Measurements from ENCODE around the gene NODAL.

The NODAL gene

GRCh38 chr10:70461397-70462348 is 20.2 kb upstream of the NODAL start:
- H3K4me3 ChIP-seq (ENCODE audit: low read depth, low read length) = no peak overlapping the region
- TF ChIP-seq CTCF (IDR thresholded peaks at IDR 0.05; ENCODE audit: borderline replicate concordance, insufficient read depth, low read depth, low read length) = peak; percentile 92

- no peak for TF ChIP-seq CTCF (IDR thresholded peaks at IDR 0.05; ENCODE audit: borderline replicate concordance, insufficient read depth, low read depth, low read length)
- H3K4me3 ChIP-seq (ENCODE audit: low read depth, low read length) = no peak overlapping the region
These were observed 18.5 kb upstream of the NODAL start for GRCh38 chr10:70459774-70460490.

GRCh38 chr10:70459061-70459773 is 17.7 kb upstream of the NODAL start:
- no peak for TF ChIP-seq CTCF (IDR thresholded peaks at IDR 0.05; ENCODE audit: borderline replicate concordance, insufficient read depth, low read depth, low read length)
- no peak overlapping the region for H3K4me3 ChIP-seq (ENCODE audit: low read depth, low read length)

- TF ChIP-seq CTCF (IDR thresholded peaks at IDR 0.05; ENCODE audit: borderline replicate concordance, insufficient read depth, low read depth, low read length) = no peak
- no peak overlapping the region for H3K4me3 ChIP-seq (ENCODE audit: low read depth, low read length)
These were observed 17.0 kb upstream of the NODAL start for GRCh38 chr10:70458329-70459060.

DNA sequence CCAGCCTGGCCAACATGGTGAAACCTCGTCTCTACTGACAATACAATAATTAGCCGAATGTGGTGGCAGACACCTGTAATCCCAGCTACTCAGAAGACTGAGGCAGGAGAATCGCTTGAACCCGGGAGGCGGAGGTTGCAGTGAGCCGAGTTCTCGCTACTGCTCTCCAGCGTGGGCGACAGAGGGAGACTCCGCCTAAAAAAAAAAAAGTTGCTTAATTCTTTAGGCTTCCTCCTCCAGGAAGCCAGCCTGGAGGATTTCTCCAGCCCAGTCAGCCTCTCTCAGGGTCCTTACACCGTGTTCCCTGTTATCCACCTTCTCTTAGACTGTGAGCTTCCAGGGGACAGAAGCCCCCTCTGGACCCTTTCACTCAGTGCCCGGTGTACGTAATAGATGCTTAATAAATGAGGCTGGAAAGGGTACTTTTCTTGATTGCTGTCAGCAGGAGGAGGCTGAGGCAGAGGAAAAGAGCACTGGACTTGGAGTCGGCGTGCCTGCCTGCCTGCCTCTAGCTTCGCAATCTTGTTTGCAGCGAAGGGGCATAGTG is 16.4 kb upstream of the NODAL start:
- TF ChIP-seq CTCF (IDR thresholded peaks at IDR 0.05; ENCODE audit: borderline replicate concordance, insufficient read depth, low read depth, low read length) = no peak
- no peak overlapping the region for H3K4me3 ChIP-seq (ENCODE audit: low read depth, low read length)

DNA sequence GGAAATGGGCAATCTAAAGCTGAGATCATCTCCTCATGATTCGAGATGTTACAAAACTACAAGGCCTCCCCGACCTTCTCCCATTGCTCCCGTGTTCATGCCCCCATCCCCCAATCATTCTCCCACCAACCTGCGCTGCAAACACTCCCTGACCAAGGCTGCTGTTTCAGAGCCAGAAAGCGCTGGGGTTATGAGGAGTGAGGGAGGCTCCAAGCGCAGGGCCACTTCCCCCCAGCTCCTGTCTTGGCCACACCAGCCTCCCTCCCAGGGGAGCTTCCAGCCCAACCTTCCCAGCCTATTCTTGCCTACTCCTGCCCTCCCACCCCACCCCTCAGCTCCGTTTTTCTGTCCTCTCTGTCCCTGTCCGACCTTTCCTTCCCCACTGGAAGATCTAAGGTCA is 14.7 kb upstream of the NODAL start:
- no peak for TF ChIP-seq CTCF (IDR thresholded peaks at IDR 0.05; ENCODE audit: borderline replicate concordance, insufficient read depth, low read depth, low read length)

More for the DNA sequence above, 14.7 kb upstream of the NODAL start:
- no peak overlapping the region for H3K4me3 ChIP-seq (ENCODE audit: low read depth, low read length)

All from GM12875 (cell line).